Testis (tissue), 2 donors: Measurements from ENCODE around the gene SERGEF.

Experiments
- POLR2A ChIP-seq: fragments of 450-650 bp; IDR thresholded peaks from one replicate; pipeline ENCODE4 v1.6.1; 2017; ENCODE audit warnings: antibody characterized with exemption, mild to moderate bottlenecking, moderate library complexity
- TF ChIP-seq, protein P1 (sequence below), 3 experiments: fragments of 450-650 bp in 2 of 3; fragments of 200-600 bp in 1 of 3; sonication (generic) in 1 of 3; IDR thresholded peaks; one replicate each; pipeline ENCODE4 v1.5.1; 2016 to 2019; ENCODE audit warnings: antibody characterized with exemption in 3 of 3, mild to moderate bottlenecking in 2 of 3, moderate library complexity in 1 of 3

DNA sequence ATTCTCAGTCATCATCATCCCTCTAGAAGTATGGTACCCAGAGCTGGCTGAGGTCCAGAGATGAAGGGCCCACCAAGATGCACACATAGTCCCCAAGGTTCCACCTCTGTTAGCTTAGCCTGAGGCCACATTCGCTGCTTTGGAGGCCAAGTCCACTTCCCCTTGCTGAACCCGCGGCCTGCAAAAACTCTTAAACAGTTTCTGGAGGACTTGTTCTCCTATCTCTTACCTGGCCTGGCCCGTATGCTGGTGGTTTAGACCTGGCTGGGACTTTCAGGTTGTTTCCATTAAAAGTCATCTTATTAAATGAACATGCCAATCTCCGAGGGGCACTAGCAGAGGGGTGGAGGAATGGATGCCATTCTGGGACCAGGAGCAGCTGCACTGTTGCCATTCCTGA, 213.7 kb downstream of the SERGEF start:
- TF ChIP-seq, protein P1, sequence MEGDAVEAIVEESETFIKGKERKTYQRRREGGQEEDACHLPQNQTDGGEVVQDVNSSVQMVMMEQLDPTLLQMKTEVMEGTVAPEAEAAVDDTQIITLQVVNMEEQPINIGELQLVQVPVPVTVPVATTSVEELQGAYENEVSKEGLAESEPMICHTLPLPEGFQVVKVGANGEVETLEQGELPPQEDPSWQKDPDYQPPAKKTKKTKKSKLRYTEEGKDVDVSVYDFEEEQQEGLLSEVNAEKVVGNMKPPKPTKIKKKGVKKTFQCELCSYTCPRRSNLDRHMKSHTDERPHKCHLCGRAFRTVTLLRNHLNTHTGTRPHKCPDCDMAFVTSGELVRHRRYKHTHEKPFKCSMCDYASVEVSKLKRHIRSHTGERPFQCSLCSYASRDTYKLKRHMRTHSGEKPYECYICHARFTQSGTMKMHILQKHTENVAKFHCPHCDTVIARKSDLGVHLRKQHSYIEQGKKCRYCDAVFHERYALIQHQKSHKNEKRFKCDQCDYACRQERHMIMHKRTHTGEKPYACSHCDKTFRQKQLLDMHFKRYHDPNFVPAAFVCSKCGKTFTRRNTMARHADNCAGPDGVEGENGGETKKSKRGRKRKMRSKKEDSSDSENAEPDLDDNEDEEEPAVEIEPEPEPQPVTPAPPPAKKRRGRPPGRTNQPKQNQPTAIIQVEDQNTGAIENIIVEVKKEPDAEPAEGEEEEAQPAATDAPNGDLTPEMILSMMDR (IDR thresholded peaks at IDR 0.05): no peak
- TF ChIP-seq POLR2A: no peak
